ENCODE results near the gene XIRP2.

The XIRP2 gene

DNA sequence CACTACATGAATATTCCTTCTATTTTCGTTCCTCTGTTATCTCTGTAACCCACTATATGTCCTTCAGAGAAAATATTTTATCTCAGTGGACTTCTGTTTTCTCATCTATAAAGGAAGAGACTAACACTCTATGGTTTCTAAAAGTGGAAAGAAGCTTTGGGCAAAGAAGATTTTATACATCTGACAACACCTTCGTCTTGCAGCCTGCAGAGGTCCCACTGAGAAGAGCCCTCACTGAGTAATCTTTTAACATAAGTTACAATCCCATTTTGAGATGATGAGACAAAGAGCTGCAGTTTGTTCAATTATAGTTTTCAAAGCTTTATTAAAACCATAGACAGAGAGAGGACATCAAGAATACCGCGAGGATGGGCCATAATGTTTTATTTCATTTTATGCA, 28.7 kb downstream of the XIRP2 start:
- no peak overlapping the region for H3K27ac Mint-ChIP-seq
- ATAC-seq (no peak), DNase-seq (ENCODE audit: low spot score in 2 of 2) (no peak)
- H3K36me3 Mint-ChIP-seq = no peaks in the 10 kb centered on the region
- no peak overlapping the region for H3K4me3 Mint-ChIP-seq
- H3K9me3 Mint-ChIP-seq = peaks cover 6% of the 10 kb centered on the region
- no peaks in the 10 kb centered on the region for H3K4me1 Mint-ChIP-seq

DNA sequence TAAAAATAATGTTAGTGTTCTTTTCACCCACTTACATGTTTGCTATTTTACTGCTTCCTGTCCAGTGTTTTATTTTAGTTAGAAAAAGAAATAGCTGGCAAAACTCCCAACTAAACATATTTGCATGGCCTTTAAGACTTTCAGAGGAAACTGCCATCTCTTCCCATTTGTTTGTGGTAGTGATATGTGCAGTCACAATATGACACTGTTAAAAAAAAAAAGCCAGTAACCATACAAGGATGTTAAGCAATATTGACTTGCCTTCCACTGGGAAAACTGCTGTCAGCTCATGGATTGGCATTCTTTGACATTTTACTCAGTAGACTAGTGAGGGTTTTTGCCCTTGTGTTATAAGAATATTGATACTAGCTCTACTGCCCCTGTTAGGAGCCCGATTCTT, 29.1 kb downstream of the XIRP2 start:
- DNase-seq (ENCODE audit: low spot score in 2 of 2) = no peak
- H3K9me3 Mint-ChIP-seq = peaks cover 3% of the 10 kb centered on the region
- no peak overlapping the region for H3K27ac Mint-ChIP-seq
- no peak overlapping the region for H3K4me3 Mint-ChIP-seq
- no peaks in the 10 kb centered on the region for H3K4me1 Mint-ChIP-seq
- ATAC-seq = no peak
- H3K36me3 Mint-ChIP-seq = no peaks in the 10 kb centered on the region

DNA sequence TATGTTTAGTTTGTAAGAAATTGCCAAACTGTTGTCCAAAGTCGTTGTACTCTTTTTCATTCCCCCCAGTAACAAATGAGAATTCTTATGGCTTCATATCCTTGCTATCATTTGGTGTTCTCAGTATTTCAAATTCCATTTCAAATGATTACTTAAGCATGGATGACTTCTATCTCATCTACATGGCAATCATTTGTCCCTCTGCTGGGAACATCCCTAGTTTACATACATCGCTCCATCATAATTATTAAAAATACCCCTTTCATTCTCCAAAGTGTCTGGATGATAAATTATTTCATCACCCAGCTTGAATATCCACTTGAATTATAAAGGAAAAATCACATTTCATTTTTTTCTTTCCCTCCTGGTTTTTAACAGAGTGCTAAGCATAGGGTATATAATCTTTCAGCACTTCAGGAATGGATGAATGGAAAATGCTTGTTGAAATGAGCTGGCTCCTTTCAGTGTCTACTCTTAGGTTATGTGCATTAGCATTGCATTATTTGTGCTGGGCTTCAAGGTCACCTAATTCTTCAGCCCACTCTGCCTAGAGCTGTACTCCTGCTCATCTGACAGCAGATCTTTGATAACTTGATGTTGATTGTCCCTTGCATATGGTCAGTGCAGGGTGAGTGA, 33.1 kb downstream of the XIRP2 start:
- ATAC-seq = no peak
- no peak overlapping the region for H3K4me3 Mint-ChIP-seq

DNA sequence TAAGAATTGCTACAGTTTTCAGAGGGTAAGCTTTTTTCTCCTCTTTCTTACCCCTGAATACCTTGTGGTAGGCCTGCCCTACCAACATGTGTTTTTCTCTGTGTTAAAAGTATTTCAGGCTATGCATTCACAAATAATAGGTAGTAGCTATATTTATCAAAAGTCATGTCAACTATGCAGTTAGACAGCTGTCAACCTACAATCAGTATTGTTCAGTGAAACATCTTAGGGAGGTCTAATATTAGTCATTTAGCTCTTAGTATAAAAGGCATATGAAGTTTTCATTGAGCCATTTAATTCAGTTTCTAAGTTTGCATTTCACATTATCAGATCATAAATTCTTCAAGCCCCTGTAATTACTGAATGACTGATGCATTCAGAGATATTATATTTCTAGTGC, 36.7 kb downstream of the XIRP2 start:
- Mint-ChIP-seq H3K36me3 (no peaks in the 10 kb centered on the region), H3K4me3 (no peak overlapping the region), H3K9me3 (no peaks in the 10 kb centered on the region), H3K27ac (no peak overlapping the region), H3K4me1 (no peaks in the 10 kb centered on the region)
- ATAC-seq (no peak), DNase-seq (ENCODE audit: low spot score in 2 of 2) (no peak)

More for the DNA sequence above, 33.1 kb downstream of the XIRP2 start:
- Mint-ChIP-seq H3K27ac (no peak overlapping the region), H3K4me1 (no peaks in the 10 kb centered on the region), H3K36me3 (no peaks in the 10 kb centered on the region), H3K9me3 (no peaks in the 10 kb centered on the region)
- DNase-seq (ENCODE audit: low spot score in 2 of 2) = no peak

DNA sequence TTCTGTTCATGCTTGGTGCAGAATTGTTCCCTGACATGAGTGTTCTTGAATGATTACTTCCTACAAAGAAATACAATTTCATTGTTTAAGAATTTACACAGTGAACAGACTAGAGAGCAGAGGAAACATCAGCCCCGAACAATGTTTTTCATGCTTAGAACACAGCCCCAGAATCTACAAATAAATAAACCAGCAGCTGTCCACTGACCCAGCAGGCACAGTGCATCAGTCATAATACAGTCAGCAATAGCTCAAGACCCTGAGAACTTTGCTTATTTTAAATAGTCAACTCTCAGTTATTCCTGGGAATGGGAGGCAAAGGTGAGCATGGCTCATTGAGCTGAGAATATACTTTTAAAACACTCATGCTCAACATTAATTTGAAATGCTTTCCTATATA, 38.4 kb downstream of the XIRP2 start:
- Mint-ChIP-seq H3K27ac (no peak overlapping the region), H3K36me3 (no peaks in the 10 kb centered on the region), H3K4me1 (no peaks in the 10 kb centered on the region), H3K4me3 (no peak overlapping the region), H3K9me3 (no peaks in the 10 kb centered on the region)
- DNase-seq (ENCODE audit: low spot score in 2 of 2) = no peak
- no peak for ATAC-seq

DNA sequence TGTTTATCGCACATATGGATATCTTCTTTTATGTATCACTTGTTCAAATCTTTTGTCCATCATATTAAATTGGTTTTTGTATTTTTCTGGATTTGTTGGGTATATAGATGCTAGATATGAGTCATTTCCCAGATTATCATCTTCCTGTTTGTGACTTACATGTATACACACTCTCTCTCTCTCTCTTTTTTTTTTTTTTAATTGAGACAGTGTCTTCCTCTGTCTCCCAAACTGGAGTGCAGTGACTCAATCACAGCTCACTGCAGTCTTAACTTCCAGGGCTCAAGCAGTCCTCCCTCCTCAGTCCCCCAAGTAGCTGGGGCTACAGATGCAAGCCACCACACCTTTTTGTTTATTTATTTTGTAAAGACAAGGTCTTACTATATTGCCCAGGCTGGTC, 43.8 kb downstream of the XIRP2 start:
- no peaks in the 10 kb centered on the region for H3K4me1 Mint-ChIP-seq
- no peak for ATAC-seq
- no peaks in the 10 kb centered on the region for H3K36me3 Mint-ChIP-seq
- H3K4me3 Mint-ChIP-seq = no peak overlapping the region
- H3K27ac Mint-ChIP-seq = no peak overlapping the region
- H3K9me3 Mint-ChIP-seq = peaks cover 5% of the 10 kb centered on the region
- no peak for DNase-seq (ENCODE audit: low spot score in 2 of 2)

DNA sequence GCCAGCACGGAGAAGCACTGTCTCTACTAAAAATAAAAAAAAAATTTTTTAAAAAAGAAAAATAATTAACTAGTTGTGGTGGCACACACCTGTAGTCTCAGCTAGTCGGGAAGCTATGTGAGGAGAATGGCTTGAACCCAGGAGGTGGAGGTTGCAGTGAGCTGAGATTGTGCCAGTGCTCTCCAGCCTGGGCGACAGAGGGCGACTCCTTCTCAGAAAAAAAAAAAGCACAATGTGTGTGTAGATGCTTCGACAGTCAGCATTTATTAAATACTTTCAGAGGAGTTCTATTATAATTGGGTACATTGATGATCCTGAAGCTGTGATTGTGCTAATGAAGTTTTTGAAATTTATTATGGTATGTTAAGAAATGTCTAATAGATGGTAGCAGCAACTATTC, 46.5 kb downstream of the XIRP2 start:
- Mint-ChIP-seq H3K4me1 (no peaks in the 10 kb centered on the region), H3K27ac (no peak overlapping the region), H3K36me3 (no peaks in the 10 kb centered on the region), H3K9me3 (peaks cover 11% of the 10 kb centered on the region), H3K4me3 (no peak overlapping the region)
- ATAC-seq (no peak), DNase-seq (ENCODE audit: low spot score in 2 of 2) (no peak)

DNA sequence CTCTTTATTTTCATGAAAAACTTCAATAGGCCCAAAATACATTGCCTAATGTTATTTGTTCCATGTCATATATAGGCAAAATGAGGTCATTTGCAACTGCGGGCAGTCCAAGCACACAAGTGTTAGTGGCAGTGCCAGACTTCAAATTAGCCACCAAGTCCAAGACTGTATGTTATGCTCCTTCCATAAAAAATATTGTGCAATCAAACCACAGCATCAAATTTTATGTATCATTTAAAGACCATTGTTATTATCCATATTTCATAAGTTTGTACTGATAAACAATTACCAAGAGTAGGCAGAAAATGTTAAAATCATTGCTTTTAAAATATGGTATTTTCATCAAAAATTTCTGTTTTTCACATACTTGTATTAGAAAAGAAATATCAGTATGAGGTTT, 54.1 kb downstream of the XIRP2 start:
- Mint-ChIP-seq H3K4me3 (no peak overlapping the region), H3K27ac (no peak overlapping the region), H3K9me3 (peaks cover 12% of the 10 kb centered on the region), H3K36me3 (no peaks in the 10 kb centered on the region), H3K4me1 (no peaks in the 10 kb centered on the region)
- ATAC-seq (no peak), DNase-seq (ENCODE audit: low spot score in 2 of 2) (no peak)

DNA sequence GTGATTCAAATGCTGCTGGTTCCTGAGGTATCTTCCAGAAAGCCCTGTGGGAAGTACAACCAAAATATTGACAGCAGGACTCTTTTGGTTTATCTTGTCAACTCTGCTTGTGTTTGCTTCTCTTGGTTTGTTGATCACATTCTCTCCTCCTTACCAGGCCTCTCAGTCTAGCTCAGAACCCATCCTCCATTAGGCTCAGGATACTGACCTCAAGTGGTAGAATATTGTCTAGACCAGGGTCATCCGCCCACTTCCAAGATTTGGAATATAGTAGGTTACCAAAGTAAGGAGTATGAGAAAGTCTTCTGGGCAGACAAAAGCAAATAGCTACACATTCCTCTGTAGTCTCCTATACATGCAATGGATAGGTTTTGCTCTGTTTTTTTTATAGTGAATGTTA, 56.6 kb downstream of the XIRP2 start:
- no peaks in the 10 kb centered on the region for H3K4me1 Mint-ChIP-seq
- DNase-seq (ENCODE audit: low spot score in 2 of 2) (no peak), ATAC-seq (no peak)
- no peak overlapping the region for H3K4me3 Mint-ChIP-seq
- H3K27ac Mint-ChIP-seq = no peak overlapping the region
- no peaks in the 10 kb centered on the region for H3K36me3 Mint-ChIP-seq
- peaks cover 16% of the 10 kb centered on the region for H3K9me3 Mint-ChIP-seq

DNA sequence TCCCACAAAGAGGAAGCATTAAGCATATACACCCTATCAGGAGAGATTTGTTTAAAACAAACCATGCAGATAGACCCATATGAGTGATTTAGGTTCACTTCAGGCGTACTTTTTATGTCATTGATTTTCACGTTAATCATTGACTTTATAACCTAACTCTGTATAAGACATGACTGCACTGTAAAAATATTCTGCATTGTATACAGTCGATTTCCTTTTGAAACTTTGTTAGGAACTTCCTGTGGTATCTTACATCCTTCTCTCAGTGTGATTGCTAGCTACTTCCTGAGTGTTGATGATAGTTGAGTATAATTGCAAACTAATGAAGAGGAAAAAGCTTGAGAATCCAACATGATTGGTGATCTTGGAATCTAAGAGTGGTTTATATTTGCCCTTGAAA, 69.4 kb downstream of the XIRP2 start:
- no peak overlapping the region for H3K27ac Mint-ChIP-seq
- H3K9me3 Mint-ChIP-seq = peaks cover 10% of the 10 kb centered on the region
- ATAC-seq (no peak), DNase-seq (ENCODE audit: low spot score in 2 of 2) (no peak)
- no peaks in the 10 kb centered on the region for H3K36me3 Mint-ChIP-seq
- H3K4me3 Mint-ChIP-seq = no peak overlapping the region
- H3K4me1 Mint-ChIP-seq = no peaks in the 10 kb centered on the region

DNA sequence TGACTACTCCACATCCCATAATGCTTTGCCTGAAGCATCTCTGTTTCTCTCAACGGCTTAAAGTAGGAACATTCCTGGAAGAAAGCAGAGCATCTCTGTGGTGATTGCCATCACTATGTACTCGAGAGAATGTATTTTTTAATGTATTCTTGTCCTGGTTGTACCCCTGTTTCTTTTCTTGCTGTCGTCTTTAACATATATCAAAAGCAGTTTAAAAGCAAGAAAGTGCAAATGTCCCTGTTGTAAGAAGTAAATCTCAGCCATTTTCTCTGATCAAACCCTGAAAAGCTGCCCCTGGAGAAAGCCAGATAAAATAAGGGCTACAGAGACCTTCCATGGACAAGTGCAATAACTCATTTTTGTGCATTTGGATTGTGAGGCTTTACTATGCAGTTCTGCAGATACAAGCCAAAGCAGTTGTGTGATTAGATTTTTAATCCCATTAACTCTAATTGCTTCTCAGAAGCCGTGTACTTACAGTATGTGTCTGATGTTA, 70.8 kb downstream of the XIRP2 start:
- Mint-ChIP-seq H3K4me3 (no peak overlapping the region), H3K4me1 (no peaks in the 10 kb centered on the region), H3K36me3 (no peaks in the 10 kb centered on the region), H3K9me3 (peaks cover 7% of the 10 kb centered on the region), H3K27ac (no peak overlapping the region)
- DNase-seq (ENCODE audit: low spot score in 2 of 2) (no peak), ATAC-seq (no peak)

DNA sequence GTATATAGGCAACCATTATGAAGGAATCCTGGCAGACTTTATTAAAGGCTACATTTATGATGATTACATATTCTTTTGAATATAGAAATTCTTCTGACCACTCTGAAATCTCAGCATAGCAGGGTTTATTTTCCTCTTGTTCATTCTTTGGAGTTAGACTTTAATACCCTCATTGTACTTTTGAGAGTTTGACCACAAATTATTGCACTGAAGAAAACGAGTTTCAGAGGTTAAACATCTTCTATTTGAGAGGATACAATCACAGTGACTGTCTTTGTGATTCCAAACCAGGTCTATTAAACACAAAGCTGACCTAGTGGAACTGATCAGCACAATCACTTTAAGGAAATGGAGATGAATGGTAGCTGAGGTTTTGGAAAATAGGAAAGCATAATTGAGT, 71.3 kb downstream of the XIRP2 start:
- H3K27ac Mint-ChIP-seq = no peak overlapping the region
- peaks cover 7% of the 10 kb centered on the region for H3K9me3 Mint-ChIP-seq
- ATAC-seq (no peak), DNase-seq (ENCODE audit: low spot score in 2 of 2) (no peak)
- no peaks in the 10 kb centered on the region for H3K36me3 Mint-ChIP-seq
- H3K4me3 Mint-ChIP-seq = no peak overlapping the region
- H3K4me1 Mint-ChIP-seq = no peaks in the 10 kb centered on the region

DNA sequence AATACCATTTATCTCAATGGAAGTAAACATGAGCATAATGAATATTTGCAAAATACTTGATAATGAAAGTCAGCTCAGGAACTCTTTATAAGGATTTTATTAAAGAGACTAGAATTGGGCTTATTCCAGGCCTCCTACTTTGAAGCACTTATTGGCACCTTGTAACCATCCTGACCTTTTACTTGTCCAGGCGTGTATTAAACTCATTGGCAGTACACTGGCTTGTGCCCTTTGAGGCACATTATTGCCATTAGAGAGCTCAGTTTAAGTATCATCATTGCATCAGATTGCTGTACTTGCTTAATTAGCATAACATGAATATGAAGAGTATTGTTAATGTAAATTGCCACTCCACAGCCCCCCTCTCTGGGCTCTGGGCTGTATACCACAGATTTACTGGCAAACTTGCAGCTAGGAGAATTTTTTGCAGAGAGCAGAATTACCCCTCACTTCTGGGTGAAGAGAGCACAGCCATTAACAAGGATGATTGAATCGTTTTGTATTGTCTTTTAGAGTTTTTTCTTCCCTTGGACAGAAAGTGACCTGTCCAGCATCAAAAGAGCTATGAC, 72.5 kb downstream of the XIRP2 start:
- H3K4me3 Mint-ChIP-seq = no peak overlapping the region
- ATAC-seq = no peak
- no peak overlapping the region for H3K27ac Mint-ChIP-seq
- DNase-seq (ENCODE audit: low spot score in 2 of 2) = no peak
- no peaks in the 10 kb centered on the region for H3K4me1 Mint-ChIP-seq
- H3K9me3 Mint-ChIP-seq = peaks cover 7% of the 10 kb centered on the region
- no peaks in the 10 kb centered on the region for H3K36me3 Mint-ChIP-seq

DNA sequence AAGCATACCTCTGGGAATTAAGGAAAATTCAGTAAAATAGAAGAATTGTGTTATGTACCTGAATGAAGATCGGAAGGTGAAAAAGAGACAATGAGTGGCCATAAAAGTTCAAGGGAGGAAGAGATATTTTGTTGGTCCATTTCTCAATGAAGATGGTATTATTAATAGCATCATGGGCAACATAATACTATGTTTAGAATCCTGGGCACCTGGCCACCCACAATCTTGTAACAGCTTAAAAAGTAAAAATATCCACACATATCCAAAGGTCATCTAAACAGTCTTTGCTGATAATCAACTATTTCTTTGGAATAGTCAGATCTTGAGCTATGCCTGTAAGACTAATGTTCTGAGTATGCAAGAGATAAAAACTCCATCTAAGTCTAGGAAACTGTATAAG, 73.7 kb downstream of the XIRP2 start:
- ATAC-seq = no peak
- no peak overlapping the region for H3K4me3 Mint-ChIP-seq
- H3K4me1 Mint-ChIP-seq = no peaks in the 10 kb centered on the region
- peaks cover 7% of the 10 kb centered on the region for H3K9me3 Mint-ChIP-seq
- no peak overlapping the region for H3K27ac Mint-ChIP-seq
- no peak for DNase-seq (ENCODE audit: low spot score in 2 of 2)
- H3K36me3 Mint-ChIP-seq = no peaks in the 10 kb centered on the region

DNA sequence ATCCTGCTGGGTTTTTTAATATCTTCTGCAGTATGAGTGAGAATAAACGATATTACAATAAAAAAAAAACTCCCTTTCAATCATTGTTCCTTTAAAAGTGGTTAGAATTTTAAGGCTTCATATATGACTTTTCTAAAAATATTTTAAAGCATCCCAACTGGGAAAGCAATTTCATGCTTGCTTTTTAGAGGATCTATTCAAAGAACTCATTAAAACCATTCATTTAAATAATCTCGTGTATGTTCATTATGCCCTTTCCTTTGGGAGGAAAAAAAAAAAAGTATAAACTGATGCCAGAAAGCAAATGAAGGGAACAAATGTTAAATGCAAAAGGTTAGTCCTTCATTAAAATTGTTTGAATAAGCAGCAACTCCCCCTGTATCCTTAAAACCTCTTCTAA, 81.2 kb downstream of the XIRP2 start:
- ATAC-seq (no peak), DNase-seq (ENCODE audit: low spot score in 2 of 2) (no peak)
- Mint-ChIP-seq H3K27ac (no peak overlapping the region), H3K4me1 (no peaks in the 10 kb centered on the region), H3K36me3 (no peaks in the 10 kb centered on the region), H3K4me3 (no peak overlapping the region), H3K9me3 (peaks cover 9% of the 10 kb centered on the region)

DNA sequence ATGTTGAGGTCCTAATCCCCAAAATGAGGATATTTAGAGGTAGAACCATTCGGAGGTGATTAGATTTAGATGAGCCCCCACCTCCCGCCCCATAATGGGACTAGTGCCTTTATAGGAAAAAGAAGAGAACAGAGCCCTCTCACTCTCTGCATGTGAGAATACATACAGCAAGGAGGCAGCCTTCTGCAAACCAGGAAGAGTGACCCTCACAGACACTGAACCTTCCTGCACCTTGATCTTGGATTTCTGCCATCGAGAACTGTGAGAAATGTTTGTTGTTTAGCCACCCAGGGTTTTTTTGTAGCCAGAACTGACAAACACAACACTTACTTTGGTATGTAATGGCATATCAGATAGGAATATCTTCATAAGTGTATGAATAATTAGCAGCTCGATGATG, 83.7 kb downstream of the XIRP2 start:
- Mint-ChIP-seq H3K4me1 (no peaks in the 10 kb centered on the region), H3K9me3 (peaks cover 13% of the 10 kb centered on the region), H3K27ac (no peak overlapping the region), H3K4me3 (no peak overlapping the region), H3K36me3 (no peaks in the 10 kb centered on the region)
- ATAC-seq (no peak), DNase-seq (ENCODE audit: low spot score in 2 of 2) (no peak)

DNA sequence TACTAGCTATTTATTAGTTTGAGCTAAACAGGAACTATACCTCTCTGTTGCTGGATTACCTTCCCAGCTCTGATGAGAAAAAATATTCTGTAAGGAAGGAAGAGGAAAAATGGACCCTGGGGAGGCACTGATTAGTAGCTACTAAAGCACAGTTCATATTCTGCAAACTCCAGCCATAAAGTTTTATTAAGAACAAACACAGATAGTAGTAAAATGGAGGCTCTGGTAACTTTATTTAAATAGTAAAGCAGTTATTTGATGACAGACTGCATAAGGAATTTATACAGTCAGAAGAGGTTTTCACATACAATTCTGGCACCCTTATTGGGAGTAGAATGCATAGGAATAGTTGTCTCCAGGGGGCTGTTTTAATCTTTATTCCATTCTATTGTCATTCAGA, 84.1 kb downstream of the XIRP2 start:
- H3K9me3 Mint-ChIP-seq = peaks cover 13% of the 10 kb centered on the region
- no peaks in the 10 kb centered on the region for H3K36me3 Mint-ChIP-seq
- DNase-seq (ENCODE audit: low spot score in 2 of 2) = no peak
- ATAC-seq = no peak
- no peaks in the 10 kb centered on the region for H3K4me1 Mint-ChIP-seq
- no peak overlapping the region for H3K27ac Mint-ChIP-seq
- H3K4me3 Mint-ChIP-seq = no peak overlapping the region

All from stimulated activated effector memory CD8-positive, alpha-beta T cell treated with anti-CD3 and anti-CD28 coated beads, Interleukin-12 subunit alpha, Interleukin-12 subunit beta, amount 100 ng/mL, for 72 hours (primary cell).